Uterus (tissue), 4 donors: ENCODE results near the gene CYP27A1. TPM values are rescaled to one million over a fixed set of nuclear protein-coding genes. Genes with fewer than 3 reads are reported as not detected.

Source experiments
- DNase-seq, 2 donors: peaks; one replicate each; pipeline ENCODE4 v3.0.0-alpha.2; 2019 to 2020
- H3K27ac ChIP-seq, 2 donors: fragments of 200-600 bp; sonication (generic); 1 replicate in 1 of 2; 2 replicates in 1 of 2; pipeline ENCODE4 v1.5.1; 2016 to 2018
- H3K27me3 ChIP-seq, 2 donors: fragments of 200-600 bp; sonication (generic); one replicate each; pipeline ENCODE4 v1.5.1; 2018 to 2019; ENCODE audit warnings: control low read depth in 1 of 2
- H3K36me3 ChIP-seq, 2 donors: fragments of 200-600 bp; sonication (generic); one replicate each; pipeline ENCODE4 v1.5.1; 2019; ENCODE audit warnings: control low read depth in 1 of 2
- H3K4me1 ChIP-seq, 2 donors: fragments of 200-600 bp; sonication (generic); one replicate each; pipeline ENCODE4 v1.5.1; 2018 to 2019; ENCODE audit warnings: control low read depth in 1 of 2
- H3K4me3 ChIP-seq, 2 donors: fragments of 200-600 bp; sonication (generic); 1 replicate in 1 of 2; 2 replicates in 1 of 2; pipeline ENCODE4 v1.5.1; 2018 to 2019; ENCODE audit warnings: mild to moderate bottlenecking in 1 of 2
- H3K9me3 ChIP-seq, 2 donors: fragments of 200-600 bp; sonication (generic); one replicate each; pipeline ENCODE4 v1.5.1; 2019; ENCODE audit warnings: control low read depth in 1 of 2
- POLR2A ChIP-seq, 2 donors: fragments of 450-650 bp; IDR thresholded peaks; one replicate each; pipeline ENCODE4 v1.6.1; 2016; ENCODE audit warnings: antibody characterized with exemption in 2 of 2, mild to moderate bottlenecking in 1 of 2, moderate library complexity in 1 of 2
- intact Hi-C: fragments of 100-400 bp; cut with DNase I; formaldehyde crosslinking; loops from one replicate; pipeline ENCODE4 v1.15.1; 2023; ENCODE audit warnings: low total_unique reads
- total RNA-seq, 4 donors: library from RNA; depleted of rRNA in 3 of 4; stranded (reverse); fragments of >200 nt in 3 of 4; gene quantifications; one replicate each; pipeline versions ENCODE4 v1.1.0 to v1.2.4, GENCODE V29; 2014 to 2023
- TF ChIP-seq, protein P1 (sequence below), 4 experiments: fragments of 200-600 bp in 2 of 4; fragments of 450-650 bp in 2 of 4; sonication (generic) in 2 of 4; IDR thresholded peaks; one replicate each; pipeline ENCODE4 v1.5.1; 2016 to 2019; ENCODE audit warnings: antibody characterized with exemption in 4 of 4, mild to moderate bottlenecking in 2 of 4, moderate library complexity in 1 of 4
- donor health status: DM: yes; HTN: yes; CAD: no.

Gene CYP27A1
- total RNA-seq, 4 donors from 2014 or later: 4.1 to 15.7 (median 8.7) TPM

GRCh38 chr2:218792433-218792832 is 10.5 kb downstream of the CYP27A1 start:
- Histone ChIP-seq H3K4me3 (no peak overlapping the region), H3K27me3 (no peaks in the 10 kb centered on the region), H3K9me3 (no peaks in the 10 kb centered on the region), H3K4me1 (no peaks in the 10 kb centered on the region), H3K36me3 (no peaks in the 10 kb centered on the region), H3K27ac (no peak overlapping the region)
- no peak for DNase-seq
- TF ChIP-seq, protein P1, sequence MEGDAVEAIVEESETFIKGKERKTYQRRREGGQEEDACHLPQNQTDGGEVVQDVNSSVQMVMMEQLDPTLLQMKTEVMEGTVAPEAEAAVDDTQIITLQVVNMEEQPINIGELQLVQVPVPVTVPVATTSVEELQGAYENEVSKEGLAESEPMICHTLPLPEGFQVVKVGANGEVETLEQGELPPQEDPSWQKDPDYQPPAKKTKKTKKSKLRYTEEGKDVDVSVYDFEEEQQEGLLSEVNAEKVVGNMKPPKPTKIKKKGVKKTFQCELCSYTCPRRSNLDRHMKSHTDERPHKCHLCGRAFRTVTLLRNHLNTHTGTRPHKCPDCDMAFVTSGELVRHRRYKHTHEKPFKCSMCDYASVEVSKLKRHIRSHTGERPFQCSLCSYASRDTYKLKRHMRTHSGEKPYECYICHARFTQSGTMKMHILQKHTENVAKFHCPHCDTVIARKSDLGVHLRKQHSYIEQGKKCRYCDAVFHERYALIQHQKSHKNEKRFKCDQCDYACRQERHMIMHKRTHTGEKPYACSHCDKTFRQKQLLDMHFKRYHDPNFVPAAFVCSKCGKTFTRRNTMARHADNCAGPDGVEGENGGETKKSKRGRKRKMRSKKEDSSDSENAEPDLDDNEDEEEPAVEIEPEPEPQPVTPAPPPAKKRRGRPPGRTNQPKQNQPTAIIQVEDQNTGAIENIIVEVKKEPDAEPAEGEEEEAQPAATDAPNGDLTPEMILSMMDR (IDR thresholded peaks at IDR 0.05): no peak
- no peak for TF ChIP-seq POLR2A (IDR thresholded peaks at IDR 0.05)
- intact Hi-C loops: no loop called here

- no peaks in the 10 kb centered on the region for H3K4me1 ChIP-seq
- no peak overlapping the region for H3K27ac ChIP-seq
- H3K9me3 ChIP-seq: no peaks in the 10 kb centered on the region
- TF ChIP-seq POLR2A (IDR thresholded peaks at IDR 0.05): no peak
- TF ChIP-seq, protein P1 (IDR thresholded peaks at IDR 0.05): no peak
- H3K27me3 ChIP-seq: no peaks in the 10 kb centered on the region
- no peaks in the 10 kb centered on the region for H3K36me3 ChIP-seq
- intact Hi-C loops: no loop called here
- DNase-seq: no peak
- no peak overlapping the region for H3K4me3 ChIP-seq
Observed at GRCh38 chr2:218796691-218797090, 14.7 kb downstream of the CYP27A1 start.

DNA sequence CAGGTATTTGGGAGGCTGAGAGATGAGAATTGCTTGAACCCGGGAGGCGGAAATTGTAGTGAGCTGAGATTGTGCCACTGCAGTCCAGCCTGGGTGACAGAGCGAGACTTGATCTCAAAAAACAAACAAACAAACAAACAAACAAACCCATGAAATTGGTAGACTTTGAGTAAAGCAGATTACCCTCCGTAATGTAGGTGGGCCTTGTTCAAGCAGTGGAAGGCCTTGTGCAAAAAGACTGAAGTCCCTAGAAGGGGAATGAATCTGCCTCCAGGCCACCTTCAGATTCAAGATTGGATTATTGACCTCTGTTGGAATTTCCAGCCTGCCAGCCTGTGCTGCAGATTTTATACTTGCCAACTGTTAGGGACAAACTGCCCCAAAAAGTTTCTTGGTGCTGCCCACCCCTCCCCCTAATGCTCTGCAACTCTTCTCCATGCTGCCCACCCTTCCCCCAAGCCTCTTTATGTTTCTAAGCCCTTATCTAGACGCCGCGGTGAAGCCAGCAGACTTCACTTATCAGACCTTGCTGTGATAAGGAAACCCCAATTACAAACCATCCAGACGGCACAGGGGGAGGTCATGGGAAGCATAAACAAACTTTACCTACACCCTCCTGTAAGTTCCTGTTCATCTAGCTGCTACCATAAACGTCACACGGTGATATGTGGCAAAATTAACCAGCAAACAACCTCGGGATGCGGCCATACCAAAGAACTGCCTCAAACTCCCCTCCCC is 17.0 kb downstream of the CYP27A1 start:
- no peak for DNase-seq
- H3K4me3 ChIP-seq: no peak overlapping the region
- intact Hi-C loops: no loop called here
- TF ChIP-seq, protein P1 (IDR thresholded peaks at IDR 0.05): no peak
- TF ChIP-seq POLR2A (IDR thresholded peaks at IDR 0.05): no peak
- no peaks in the 10 kb centered on the region for H3K4me1 ChIP-seq
- no peak overlapping the region for H3K27ac ChIP-seq
- no peaks in the 10 kb centered on the region for H3K9me3 ChIP-seq
- no peaks in the 10 kb centered on the region for H3K27me3 ChIP-seq
- H3K36me3 ChIP-seq: no peaks in the 10 kb centered on the region

- DNase-seq: no peak
- Histone ChIP-seq H3K9me3 (no peaks in the 10 kb centered on the region), H3K4me1 (no peaks in the 10 kb centered on the region), H3K36me3 (no peaks in the 10 kb centered on the region), H3K27me3 (no peaks in the 10 kb centered on the region), H3K4me3 (no peak overlapping the region), H3K27ac (no peak overlapping the region)
- TF ChIP-seq POLR2A (IDR thresholded peaks at IDR 0.05): no peak
- TF ChIP-seq, protein P1 (IDR thresholded peaks at IDR 0.05): no peak
- intact Hi-C loops: no loop called here
Observed at GRCh38 chr2:218799990-218800389, 18.0 kb downstream of the CYP27A1 start.

DNA sequence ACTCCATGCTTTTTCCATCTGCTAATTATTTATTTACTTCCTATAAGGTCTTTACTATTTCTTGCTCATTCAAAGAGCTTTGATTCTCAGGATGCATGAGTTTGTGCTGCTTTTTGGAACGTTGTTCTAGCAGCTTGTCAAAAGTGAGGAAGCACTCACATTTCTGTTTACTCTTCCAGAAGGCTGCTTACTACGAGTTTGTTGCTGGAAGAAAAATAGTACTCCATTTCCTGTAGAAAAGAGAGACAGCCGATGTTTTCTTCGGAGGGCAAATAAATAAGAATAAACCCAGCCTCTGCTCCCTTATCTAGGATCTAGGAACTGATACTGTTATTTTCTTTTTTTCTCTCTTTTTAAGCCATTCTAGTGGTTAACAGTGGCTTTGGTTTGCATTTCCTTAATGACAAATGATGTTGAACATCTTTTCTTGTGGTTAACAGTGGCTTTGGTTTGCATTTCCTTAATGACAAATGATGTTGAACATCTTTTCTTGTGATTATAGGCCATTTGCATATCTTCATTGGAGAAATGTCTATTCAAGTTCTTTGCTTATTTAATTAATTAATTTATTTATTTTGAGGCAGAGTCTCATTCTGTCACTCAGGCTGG is 20.5 kb downstream of the CYP27A1 start:
- peaks cover 0 to 7% of the 10 kb centered on the region in 2 donors for H3K4me1 ChIP-seq
- intact Hi-C loops: no loop called here
- TF ChIP-seq, protein P1 (IDR thresholded peaks at IDR 0.05): no peak
- TF ChIP-seq POLR2A (IDR thresholded peaks at IDR 0.05): no peak
- no peaks in the 10 kb centered on the region for H3K36me3 ChIP-seq
- no peaks in the 10 kb centered on the region for H3K27me3 ChIP-seq
- no peaks in the 10 kb centered on the region for H3K9me3 ChIP-seq
- DNase-seq: no peak
- no peak overlapping the region for H3K4me3 ChIP-seq
- no peak overlapping the region for H3K27ac ChIP-seq
